GM23248 (cell line): ENCODE results near the gene PCBP3. TPM values are rescaled to one million over a fixed set of nuclear protein-coding genes. Genes with fewer than 3 reads are reported as not detected.

Source experiments
- DNase-seq: peaks from one replicate; pipeline ENCODE4 v3.0.0-alpha.2; 2015
- H2AFZ ChIP-seq: fragments of 200-600 bp; sonication (generic); 2 replicates; pipeline ENCODE4 v1.6.1; 2016; ENCODE audit warnings: antibody characterized with exemption
- H3F3A ChIP-seq: fragments of 200-600 bp; sonication (generic); 2 replicates; pipeline ENCODE4 v1.6.1; 2016; ENCODE audit warnings: mild to moderate bottlenecking, antibody characterized with exemption, mixed run types; ENCODE audit not compliant: insufficient read depth
- H3K27ac ChIP-seq: fragments of 200-600 bp; sonication (generic); 2 replicates; pipeline ENCODE4 v1.5.1; 2016; ENCODE audit warnings: mild to moderate bottlenecking
- H3K27me3 ChIP-seq: fragments of 200-600 bp; sonication (generic); replicated peaks from 2 replicates; pipeline ENCODE4 v1.6.1; 2016; ENCODE audit warnings: mild to moderate bottlenecking; ENCODE audit not compliant: insufficient read depth
- H3K36me3 ChIP-seq: fragments of 200-600 bp; sonication (generic); 2 replicates; pipeline ENCODE4 v1.6.1; 2016; ENCODE audit warnings: low read depth, mild to moderate bottlenecking
- H3K4me1 ChIP-seq: fragments of 200-600 bp; sonication (generic); 2 replicates; pipeline ENCODE4 v1.6.1; 2016; ENCODE audit warnings: mild to moderate bottlenecking; ENCODE audit not compliant: insufficient read depth
- H3K4me2 ChIP-seq: fragments of 200-600 bp; sonication (generic); one replicate; pipeline ENCODE4 v1.6.1; 2016; ENCODE audit warnings: mild to moderate bottlenecking; ENCODE audit not compliant: unreplicated experiment
- H3K4me3 ChIP-seq: fragments of 200-600 bp; sonication (generic); 2 replicates; pipeline ENCODE4 v1.5.1; 2016; ENCODE audit warnings: mild to moderate bottlenecking
- H3K79me2 ChIP-seq: fragments of 200-600 bp; sonication (generic); 2 replicates; pipeline ENCODE4 v1.6.1; 2016; ENCODE audit warnings: mild to moderate bottlenecking; ENCODE audit not compliant: insufficient read depth
- H3K9ac ChIP-seq: fragments of 200-600 bp; sonication (generic); 2 replicates; pipeline ENCODE4 v1.6.1; 2016; ENCODE audit warnings: mild to moderate bottlenecking
- H3K9me2 ChIP-seq: fragments of 200-600 bp; sonication (generic); 2 replicates; pipeline ENCODE4 v1.6.1; 2016; ENCODE audit warnings: mixed run types, mild to moderate bottlenecking, moderate library complexity; ENCODE audit not compliant: insufficient read depth
- H3K9me3 ChIP-seq: fragments of 200-600 bp; sonication (generic); one replicate; pipeline ENCODE4 v1.6.1; 2017; ENCODE audit warnings: low read depth
- H4K20me1 ChIP-seq: fragments of 200-600 bp; sonication (generic); 2 replicates; pipeline ENCODE4 v1.6.0; 2016; ENCODE audit not compliant: insufficient read depth
- EZH2 ChIP-seq: fragments of 200-600 bp; sonication (generic); IDR thresholded peaks from 2 replicates; pipeline ENCODE4 v1.6.1; 2018; ENCODE audit warnings: antibody characterized with exemption, mild to moderate bottlenecking; ENCODE audit not compliant: insufficient read depth, poor library complexity, severe bottlenecking
- EZH2phosphoT487 ChIP-seq: fragments of 200-600 bp; sonication (generic); IDR thresholded peaks from 2 replicates; pipeline ENCODE4 v1.6.1; 2018; ENCODE audit warnings: antibody characterized with exemption, moderate library complexity, mild to moderate bottlenecking, low read depth; ENCODE audit not compliant: insufficient read depth
- WGBS, 2 experiments: methylation state at CpG; one replicate each; pipeline ENCODE4 v1.1.6; 2015 to 2017; ENCODE audit warnings: low lambda C conversion rate in 2 of 2, low coverage in 1 of 2; ENCODE audit errors: missing lambda C conversion rate in 2 of 2; 5-methylcytosine and 5-hydroxymethylcytosine counted together
- in situ Hi-C: fragments of 300-500 bp; cut with MboI; formaldehyde crosslinking; loops from 2 replicates; pipeline ENCODE4 v1.15.0; 2020
- polyA plus RNA-seq: library from polyadenylated mRNA; unstranded; fragments of >200 nt; fragmentation: Nextera tagmentation; extraction: Ambion mirVana; gene quantifications from 2 replicates; pipeline ENCODE4 v1.2.1, GENCODE V29; 2016
- total RNA-seq: library from RNA; depleted of rRNA; stranded (reverse); fragments of >200 nt; shearing (Covaris generic); gene quantifications from 2 replicates; pipeline ENCODE4 v1.2.3, GENCODE V29; 2014

PCBP3 gene
- total and polyA plus RNA-seq, 2 experiments from 2014 or later: 0.32 to 1.3 TPM

- in situ Hi-C loops: loop anchor here (5.0 kb wide), 1 partner anchor 129 kb away; no protein-coding TSS in a partner anchor
- Histone ChIP-seq H3K4me2 (peak overlapping the region; percentile 76), H4K20me1 (no peaks in the 10 kb centered on the region), H3K9ac (peak overlapping the region; percentile 79), H3K9me3 (no peaks in the 10 kb centered on the region), H3K79me2 (no peaks in the 10 kb centered on the region), H3K36me3 (no peaks in the 10 kb centered on the region), H3K27me3 (no peaks in the 10 kb centered on the region), H3K27ac (peak overlapping the region; percentile 84), H3K4me3 (peak overlapping the region; percentile 56), H3F3A (peaks cover 4% of the 10 kb centered on the region; the same call in 1 of the 2 replicates), H2AFZ (peak overlapping the region; percentile 13; the same call in 1 of the 2 replicates), H3K9me2 (no peaks in the 10 kb centered on the region), H3K4me1 (peaks cover 40% of the 10 kb centered on the region)
- TF ChIP-seq EZH2: no peak
- no peak for TF ChIP-seq EZH2phosphoT487
- DNase-seq: peak; percentile 92
- WGBS, 2 experiments: 2 to 3% methylated on average over 44 to 54 of the region's 58 CpGs
Observed at GRCh38 chr21:45972716-45973474, 329.4 kb downstream of the PCBP3 start.

- in situ Hi-C loops: loop anchor here (5.0 kb wide), 1 partner anchor 129 kb away; no protein-coding TSS in a partner anchor
- Histone ChIP-seq H3K9me3 (no peaks in the 10 kb centered on the region), H3K27me3 (no peaks in the 10 kb centered on the region), H3F3A (peaks cover 4% of the 10 kb centered on the region; the same call in 1 of the 2 replicates), H3K4me3 (peak overlapping the region; percentile 56), H3K4me1 (peaks cover 42% of the 10 kb centered on the region), H3K4me2 (peak overlapping the region; percentile 76), H2AFZ (peak overlapping the region; percentile 33), H4K20me1 (no peaks in the 10 kb centered on the region), H3K9me2 (no peaks in the 10 kb centered on the region), H3K79me2 (no peaks in the 10 kb centered on the region), H3K27ac (peak overlapping the region; percentile 84), H3K36me3 (no peaks in the 10 kb centered on the region), H3K9ac (peak overlapping the region; percentile 79)
- peak; percentile 90 for DNase-seq
- WGBS, 2 experiments: 2% methylated on average over 34 to 38 of the region's 38 CpGs
- TF ChIP-seq EZH2 (no peak), EZH2phosphoT487 (no peak)
Observed at GRCh38 chr21:45973475-45974072, 330.0 kb downstream of the PCBP3 start.

GRCh38 chr21:45974073-45975019, 330.8 kb downstream of the PCBP3 start:
- Histone ChIP-seq H3K9ac (peak overlapping the region; percentile 79), H3K9me2 (no peaks in the 10 kb centered on the region), H3K4me3 (peak overlapping the region; percentile 56), H3K27ac (peak overlapping the region; percentile 84), H3K4me1 (peaks cover 48% of the 10 kb centered on the region), H3K27me3 (no peaks in the 10 kb centered on the region), H3K79me2 (no peaks in the 10 kb centered on the region), H3K4me2 (peak overlapping the region; percentile 76), H2AFZ (peak overlapping the region; percentile 44), H4K20me1 (no peaks in the 10 kb centered on the region), H3F3A (peaks cover 11% of the 10 kb centered on the region; the same call in 1 of the 2 replicates), H3K9me3 (no peaks in the 10 kb centered on the region), H3K36me3 (no peaks in the 10 kb centered on the region)
- in situ Hi-C loops: loop anchor here (5.0 kb wide), 1 partner anchor 128 kb away; no protein-coding TSS in a partner anchor
- whole genome bisulfite sequencing, 2 experiments: 1% methylated on average over 55 to 59 of the region's 59 CpGs
- TF ChIP-seq EZH2phosphoT487: no peak
- no peak for TF ChIP-seq EZH2
- DNase-seq: peak; percentile 84
